ENCODE measurements around the gene PLCH2.

The PLCH2 gene

GRCh38 chr1:2495546-2495945 lies 19.5 kb downstream of the PLCH2 start:
- no peak overlapping the region for H3K4me3 ChIP-seq (ENCODE audit: low read depth in 1 of 2, low read length in 2 of 2)
- TF ChIP-seq, protein P1, sequence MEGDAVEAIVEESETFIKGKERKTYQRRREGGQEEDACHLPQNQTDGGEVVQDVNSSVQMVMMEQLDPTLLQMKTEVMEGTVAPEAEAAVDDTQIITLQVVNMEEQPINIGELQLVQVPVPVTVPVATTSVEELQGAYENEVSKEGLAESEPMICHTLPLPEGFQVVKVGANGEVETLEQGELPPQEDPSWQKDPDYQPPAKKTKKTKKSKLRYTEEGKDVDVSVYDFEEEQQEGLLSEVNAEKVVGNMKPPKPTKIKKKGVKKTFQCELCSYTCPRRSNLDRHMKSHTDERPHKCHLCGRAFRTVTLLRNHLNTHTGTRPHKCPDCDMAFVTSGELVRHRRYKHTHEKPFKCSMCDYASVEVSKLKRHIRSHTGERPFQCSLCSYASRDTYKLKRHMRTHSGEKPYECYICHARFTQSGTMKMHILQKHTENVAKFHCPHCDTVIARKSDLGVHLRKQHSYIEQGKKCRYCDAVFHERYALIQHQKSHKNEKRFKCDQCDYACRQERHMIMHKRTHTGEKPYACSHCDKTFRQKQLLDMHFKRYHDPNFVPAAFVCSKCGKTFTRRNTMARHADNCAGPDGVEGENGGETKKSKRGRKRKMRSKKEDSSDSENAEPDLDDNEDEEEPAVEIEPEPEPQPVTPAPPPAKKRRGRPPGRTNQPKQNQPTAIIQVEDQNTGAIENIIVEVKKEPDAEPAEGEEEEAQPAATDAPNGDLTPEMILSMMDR (IDR thresholded peaks at IDR 0.05; ENCODE audit: borderline replicate concordance, extremely low read depth, low read length, poor library complexity, severe bottlenecking) = no peak
- TF ChIP-seq EZH2 (IDR thresholded peaks at IDR 0.05; ENCODE audit: borderline replicate concordance, low read depth, low read length, severe bottlenecking) = no peak
- ATAC-seq (ENCODE audit: insufficient read depth, low read depth) = no peak
- 0 out of 2 replicates have a peak, but pooled peaks cover 7% of the 10 kb centered on the region for H3K4me1 ChIP-seq (ENCODE audit: insufficient read depth, low read length)
- no peak overlapping the region for H3K4me2 ChIP-seq (ENCODE audit: insufficient read depth, low read length)
- no peak overlapping the region for H2AFZ ChIP-seq (ENCODE audit: low read depth, low read length)
- H3K79me2 ChIP-seq (ENCODE audit: insufficient read depth, low read length) = no peaks in the 10 kb centered on the region
- H3K27ac ChIP-seq (ENCODE audit: low read length) = no peak overlapping the region
- H3K36me3 ChIP-seq (ENCODE audit: insufficient read depth, low read length) = no peaks in the 10 kb centered on the region
- H4K20me1 ChIP-seq (ENCODE audit: insufficient read depth, low read length) = no peaks in the 10 kb centered on the region
- no peak overlapping the region for H3K9ac ChIP-seq (ENCODE audit: low read depth, low read length)
- no peak for DNase-seq
- no peaks in the 10 kb centered on the region for H3K27me3 ChIP-seq (ENCODE audit: insufficient read depth, low read length, poor library complexity)
- no peaks in the 10 kb centered on the region for H3K9me3 ChIP-seq (ENCODE audit: insufficient read depth, low read length, severe bottlenecking)

DNA sequence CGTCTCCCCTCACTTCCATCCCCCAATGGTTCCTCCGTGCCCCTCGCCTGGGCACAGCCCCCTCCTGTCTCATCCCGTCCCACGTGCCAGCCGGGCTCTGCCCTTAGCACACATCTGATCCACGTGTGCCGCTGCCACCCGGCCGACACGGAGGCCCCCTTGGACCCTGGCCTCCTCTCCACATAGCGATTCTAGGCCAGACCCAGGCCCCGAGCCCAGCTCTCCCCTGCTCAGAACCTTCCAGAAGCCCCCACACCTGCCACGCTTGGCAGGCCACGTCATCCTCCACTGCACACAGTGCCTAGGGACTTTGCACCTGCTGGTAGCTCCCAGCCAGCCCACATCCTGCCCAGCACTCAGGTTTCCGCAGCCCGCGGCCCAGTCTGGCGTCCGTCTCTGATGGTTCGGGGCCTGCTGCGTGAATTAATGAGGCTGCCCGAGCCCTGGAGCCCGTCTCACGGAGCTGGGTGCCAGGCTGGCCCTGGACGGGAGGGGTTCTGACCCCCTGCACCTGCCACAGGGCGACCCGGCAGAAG lies 20.1 kb downstream of the PLCH2 start:
- Histone ChIP-seq H3K79me2 (ENCODE audit: insufficient read depth, low read length) (no peaks in the 10 kb centered on the region), H3K4me3 (ENCODE audit: low read depth in 1 of 2, low read length in 2 of 2) (no peak overlapping the region), H4K20me1 (ENCODE audit: insufficient read depth, low read length) (no peaks in the 10 kb centered on the region), H3K27ac (ENCODE audit: low read length) (no peak overlapping the region), H3K36me3 (ENCODE audit: insufficient read depth, low read length) (no peaks in the 10 kb centered on the region), H3K9ac (ENCODE audit: low read depth, low read length) (no peak overlapping the region), H3K4me1 (ENCODE audit: insufficient read depth, low read length) (0 out of 2 replicates have a peak, but pooled peaks cover 7% of the 10 kb centered on the region), H3K4me2 (ENCODE audit: insufficient read depth, low read length) (no peak overlapping the region), H3K27me3 (ENCODE audit: insufficient read depth, low read length, poor library complexity) (no peaks in the 10 kb centered on the region), H2AFZ (ENCODE audit: low read depth, low read length) (no peak overlapping the region), H3K9me3 (ENCODE audit: insufficient read depth, low read length, severe bottlenecking) (no peaks in the 10 kb centered on the region)
- DNase-seq (peak; percentile 24), ATAC-seq (ENCODE audit: insufficient read depth, low read depth) (no peak)
- TF ChIP-seq EZH2 (IDR thresholded peaks at IDR 0.05; ENCODE audit: borderline replicate concordance, low read depth, low read length, severe bottlenecking) = no peak
- TF ChIP-seq, protein P1 (IDR thresholded peaks at IDR 0.05; ENCODE audit: borderline replicate concordance, extremely low read depth, low read length, poor library complexity, severe bottlenecking) = no peak

DNA sequence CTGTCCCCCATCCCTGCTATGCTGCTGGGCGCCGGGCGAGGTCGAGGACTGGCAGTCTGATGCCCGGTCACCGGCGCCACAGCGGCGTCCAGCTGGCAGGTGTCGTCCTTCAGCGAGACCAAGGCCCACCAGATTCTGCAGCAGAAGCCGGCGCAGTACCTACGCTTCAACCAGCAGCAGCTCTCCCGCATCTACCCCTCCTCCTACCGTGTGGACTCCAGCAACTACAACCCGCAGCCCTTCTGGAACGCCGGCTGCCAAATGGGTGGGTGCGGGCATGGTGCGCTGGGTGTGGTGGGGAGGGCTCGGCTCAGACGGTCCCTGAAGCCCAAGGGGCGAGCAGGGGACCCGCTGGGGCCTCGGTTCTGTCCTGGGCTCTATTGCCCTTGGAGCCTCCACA lies 20.7 kb downstream of the PLCH2 start:
- Histone ChIP-seq H3K36me3 (ENCODE audit: insufficient read depth, low read length) (no peaks in the 10 kb centered on the region), H2AFZ (ENCODE audit: low read depth, low read length) (no peak overlapping the region), H4K20me1 (ENCODE audit: insufficient read depth, low read length) (no peaks in the 10 kb centered on the region), H3K4me3 (ENCODE audit: low read depth in 1 of 2, low read length in 2 of 2) (no peak overlapping the region), H3K79me2 (ENCODE audit: insufficient read depth, low read length) (no peaks in the 10 kb centered on the region), H3K4me1 (ENCODE audit: insufficient read depth, low read length) (0 out of 2 replicates have a peak, but pooled peaks cover 7% of the 10 kb centered on the region), H3K9me3 (ENCODE audit: insufficient read depth, low read length, severe bottlenecking) (no peaks in the 10 kb centered on the region), H3K27ac (ENCODE audit: low read length) (no peak overlapping the region), H3K9ac (ENCODE audit: low read depth, low read length) (no peak overlapping the region), H3K27me3 (ENCODE audit: insufficient read depth, low read length, poor library complexity) (no peaks in the 10 kb centered on the region), H3K4me2 (ENCODE audit: insufficient read depth, low read length) (no peak overlapping the region)
- DNase-seq = no peak
- ATAC-seq (ENCODE audit: insufficient read depth, low read depth) = no peak
- TF ChIP-seq, protein P1 (IDR thresholded peaks at IDR 0.05; ENCODE audit: borderline replicate concordance, extremely low read depth, low read length, poor library complexity, severe bottlenecking) = no peak

- TF ChIP-seq, protein P1 (IDR thresholded peaks at IDR 0.05; ENCODE audit: borderline replicate concordance, extremely low read depth, low read length, poor library complexity, severe bottlenecking) = no peak
- TF ChIP-seq EZH2 (IDR thresholded peaks at IDR 0.05; ENCODE audit: borderline replicate concordance, low read depth, low read length, severe bottlenecking) = no peak
- Histone ChIP-seq H4K20me1 (ENCODE audit: insufficient read depth, low read length) (no peaks in the 10 kb centered on the region), H3K27ac (ENCODE audit: low read length) (no peak overlapping the region), H3K4me3 (ENCODE audit: low read depth in 1 of 2, low read length in 2 of 2) (no peak overlapping the region), H3K9ac (ENCODE audit: low read depth, low read length) (no peak overlapping the region), H3K9me3 (ENCODE audit: insufficient read depth, low read length, severe bottlenecking) (no peaks in the 10 kb centered on the region), H3K4me1 (ENCODE audit: insufficient read depth, low read length) (0 out of 2 replicates have a peak, but pooled peaks cover 7% of the 10 kb centered on the region), H2AFZ (ENCODE audit: low read depth, low read length) (no peak overlapping the region), H3K79me2 (ENCODE audit: insufficient read depth, low read length) (no peaks in the 10 kb centered on the region), H3K36me3 (ENCODE audit: insufficient read depth, low read length) (no peaks in the 10 kb centered on the region), H3K4me2 (ENCODE audit: insufficient read depth, low read length) (no peak overlapping the region), H3K27me3 (ENCODE audit: insufficient read depth, low read length, poor library complexity) (no peaks in the 10 kb centered on the region)
- DNase-seq (no peak), ATAC-seq (ENCODE audit: insufficient read depth, low read depth) (no peak)
Observed at GRCh38 chr1:2497891-2498290, 21.8 kb downstream of the PLCH2 start.

Measured in DND-41 (cell line).